ENCODE results near the gene SFXN5. TPM values are rescaled to one million over a fixed set of nuclear protein-coding genes. Genes with fewer than 3 reads are reported as not detected.

The SFXN5 gene
- total RNA-seq, 1 experiment from 2014 or later = 5.1 TPM

- H3K9ac ChIP-seq (ENCODE audit: low read length) = no peak overlapping the region
- no peaks in the 10 kb centered on the region for H3K9me2 ChIP-seq (replicated peaks; ENCODE audit: insufficient read depth, low read length)
- H3K4me1 ChIP-seq (ENCODE audit: low read length) = no peaks in the 10 kb centered on the region
- no peaks in the 10 kb centered on the region for H3K79me2 ChIP-seq (ENCODE audit: low read length)
- no peaks in the 10 kb centered on the region for H3K9me3 ChIP-seq (ENCODE audit: low read length)
- H3K4me3 ChIP-seq (ENCODE audit: low read length) = no peak overlapping the region
- DNase-seq = no peak
- no peak overlapping the region for H3K4me2 ChIP-seq (ENCODE audit: low read depth, low read length, poor library complexity, severe bottlenecking)
- H3K27ac ChIP-seq (ENCODE audit: low read length) = no peak overlapping the region
- no peak overlapping the region for H2AFZ ChIP-seq (ENCODE audit: low read length)
- no peaks in the 10 kb centered on the region for H3K36me3 ChIP-seq (ENCODE audit: insufficient read depth, low read length)
- H3K27me3 ChIP-seq (ENCODE audit: low read length) = no peaks in the 10 kb centered on the region
- H4K20me1 ChIP-seq (ENCODE audit: insufficient read depth, low read depth, low read length) = no peaks in the 10 kb centered on the region; the same call in 1 of the 2 replicates
Measured at GRCh38 chr2:73083886-73084800, 12.6 kb upstream of the SFXN5 start.

- no peaks in the 10 kb centered on the region for H3K79me2 ChIP-seq (ENCODE audit: low read length)
Measured at GRCh38 chr2:73082523-73083410, 11.3 kb upstream of the SFXN5 start.

GRCh38 chr2:73081181-73081671 lies 9.7 kb upstream of the SFXN5 start:
- H3K4me3 ChIP-seq (ENCODE audit: low read length) = no peak overlapping the region

More at GRCh38 chr2:73082523-73083410, 11.3 kb upstream of the SFXN5 start:
- Histone ChIP-seq H3K9me3 (ENCODE audit: low read length) (no peaks in the 10 kb centered on the region), H3K27ac (ENCODE audit: low read length) (no peak overlapping the region), H2AFZ (ENCODE audit: low read length) (no peak overlapping the region), H3K4me1 (ENCODE audit: low read length) (no peaks in the 10 kb centered on the region), H3K4me2 (ENCODE audit: low read depth, low read length, poor library complexity, severe bottlenecking) (no peak overlapping the region), H3K9me2 (replicated peaks; ENCODE audit: insufficient read depth, low read length) (no peaks in the 10 kb centered on the region), H3K9ac (ENCODE audit: low read length) (no peak overlapping the region), H3K4me3 (ENCODE audit: low read length) (no peak overlapping the region), H3K27me3 (ENCODE audit: low read length) (no peaks in the 10 kb centered on the region), H4K20me1 (ENCODE audit: insufficient read depth, low read depth, low read length) (no peaks in the 10 kb centered on the region; the same call in 1 of the 2 replicates), H3K36me3 (ENCODE audit: insufficient read depth, low read length) (no peaks in the 10 kb centered on the region)
- no peak for DNase-seq

GRCh38 chr2:73080321-73081131 lies 9.0 kb upstream of the SFXN5 start:
- Histone ChIP-seq H3K4me2 (ENCODE audit: low read depth, low read length, poor library complexity, severe bottlenecking) (no peak overlapping the region), H4K20me1 (ENCODE audit: insufficient read depth, low read depth, low read length) (no peaks in the 10 kb centered on the region; the same call in 1 of the 2 replicates), H3K4me1 (ENCODE audit: low read length) (no peaks in the 10 kb centered on the region), H3K36me3 (ENCODE audit: insufficient read depth, low read length) (no peaks in the 10 kb centered on the region), H3K79me2 (ENCODE audit: low read length) (no peaks in the 10 kb centered on the region), H2AFZ (ENCODE audit: low read length) (no peak overlapping the region), H3K9me3 (ENCODE audit: low read length) (no peaks in the 10 kb centered on the region), H3K9ac (ENCODE audit: low read length) (no peak overlapping the region), H3K9me2 (replicated peaks; ENCODE audit: insufficient read depth, low read length) (no peaks in the 10 kb centered on the region), H3K27ac (ENCODE audit: low read length) (no peak overlapping the region), H3K4me3 (ENCODE audit: low read length) (no peak overlapping the region), H3K27me3 (ENCODE audit: low read length) (no peaks in the 10 kb centered on the region)
- no peak for DNase-seq

More at GRCh38 chr2:73081181-73081671, 9.7 kb upstream of the SFXN5 start:
- Histone ChIP-seq H3K9me3 (ENCODE audit: low read length) (no peaks in the 10 kb centered on the region), H4K20me1 (ENCODE audit: insufficient read depth, low read depth, low read length) (no peaks in the 10 kb centered on the region; the same call in 1 of the 2 replicates), H3K79me2 (ENCODE audit: low read length) (no peaks in the 10 kb centered on the region), H3K27me3 (ENCODE audit: low read length) (no peaks in the 10 kb centered on the region), H2AFZ (ENCODE audit: low read length) (no peak overlapping the region), H3K9ac (ENCODE audit: low read length) (no peak overlapping the region), H3K27ac (ENCODE audit: low read length) (no peak overlapping the region), H3K4me2 (ENCODE audit: low read depth, low read length, poor library complexity, severe bottlenecking) (no peak overlapping the region), H3K4me1 (ENCODE audit: low read length) (no peaks in the 10 kb centered on the region), H3K36me3 (ENCODE audit: insufficient read depth, low read length) (no peaks in the 10 kb centered on the region), H3K9me2 (replicated peaks; ENCODE audit: insufficient read depth, low read length) (no peaks in the 10 kb centered on the region)
- no peak for DNase-seq

GRCh38 chr2:73079636-73080035 lies 8.1 kb upstream of the SFXN5 start:
- Histone ChIP-seq H3K9me2 (replicated peaks; ENCODE audit: insufficient read depth, low read length) (no peaks in the 10 kb centered on the region), H3K79me2 (ENCODE audit: low read length) (no peaks in the 10 kb centered on the region), H3K36me3 (ENCODE audit: insufficient read depth, low read length) (no peaks in the 10 kb centered on the region), H3K4me3 (ENCODE audit: low read length) (no peak overlapping the region), H3K27ac (ENCODE audit: low read length) (no peak overlapping the region), H3K4me2 (ENCODE audit: low read depth, low read length, poor library complexity, severe bottlenecking) (no peak overlapping the region), H3K27me3 (ENCODE audit: low read length) (no peaks in the 10 kb centered on the region), H3K4me1 (ENCODE audit: low read length) (no peaks in the 10 kb centered on the region), H4K20me1 (ENCODE audit: insufficient read depth, low read depth, low read length) (no peaks in the 10 kb centered on the region; the same call in 1 of the 2 replicates), H3K9me3 (ENCODE audit: low read length) (no peaks in the 10 kb centered on the region), H2AFZ (ENCODE audit: low read length) (no peak overlapping the region), H3K9ac (ENCODE audit: low read length) (no peak overlapping the region)
- DNase-seq = no peak

GRCh38 chr2:73078457-73079411 lies 7.2 kb upstream of the SFXN5 start:
- H3K4me3 ChIP-seq (ENCODE audit: low read length) = no peak overlapping the region
- H3K79me2 ChIP-seq (ENCODE audit: low read length) = no peaks in the 10 kb centered on the region
- H3K36me3 ChIP-seq (ENCODE audit: insufficient read depth, low read length) = no peaks in the 10 kb centered on the region
- H3K4me2 ChIP-seq (ENCODE audit: low read depth, low read length, poor library complexity, severe bottlenecking) = no peak overlapping the region
- no peak overlapping the region for H2AFZ ChIP-seq (ENCODE audit: low read length)
- H3K4me1 ChIP-seq (ENCODE audit: low read length) = no peaks in the 10 kb centered on the region
- no peaks in the 10 kb centered on the region for H3K9me2 ChIP-seq (replicated peaks; ENCODE audit: insufficient read depth, low read length)
- H3K9ac ChIP-seq (ENCODE audit: low read length) = no peak overlapping the region
- H3K27me3 ChIP-seq (ENCODE audit: low read length) = no peaks in the 10 kb centered on the region
- H4K20me1 ChIP-seq (ENCODE audit: insufficient read depth, low read depth, low read length) = no peaks in the 10 kb centered on the region; the same call in 1 of the 2 replicates
- no peak overlapping the region for H3K27ac ChIP-seq (ENCODE audit: low read length)
- no peaks in the 10 kb centered on the region for H3K9me3 ChIP-seq (ENCODE audit: low read length)
- no peak for DNase-seq

GRCh38 chr2:73077424-73077795 lies 5.9 kb upstream of the SFXN5 start:
- no peaks in the 10 kb centered on the region for H3K9me3 ChIP-seq (ENCODE audit: low read length)
- H3K79me2 ChIP-seq (ENCODE audit: low read length) = no peaks in the 10 kb centered on the region
- H3K4me3 ChIP-seq (ENCODE audit: low read length) = no peak overlapping the region
- no peaks in the 10 kb centered on the region for H3K36me3 ChIP-seq (ENCODE audit: insufficient read depth, low read length)
- H3K27me3 ChIP-seq (ENCODE audit: low read length) = no peaks in the 10 kb centered on the region
- no peak overlapping the region for H3K9ac ChIP-seq (ENCODE audit: low read length)
- H2AFZ ChIP-seq (ENCODE audit: low read length) = no peak overlapping the region
- no peak overlapping the region for H3K4me2 ChIP-seq (ENCODE audit: low read depth, low read length, poor library complexity, severe bottlenecking)
- no peaks in the 10 kb centered on the region; the same call in 1 of the 2 replicates for H4K20me1 ChIP-seq (ENCODE audit: insufficient read depth, low read depth, low read length)
- H3K27ac ChIP-seq (ENCODE audit: low read length) = no peak overlapping the region
- DNase-seq = no peak
- H3K9me2 ChIP-seq (replicated peaks; ENCODE audit: insufficient read depth, low read length) = no peaks in the 10 kb centered on the region
- H3K4me1 ChIP-seq (ENCODE audit: low read length) = no peaks in the 10 kb centered on the region

All from Karpas-422 (cell line).